ENCODE results near the gene TREH. TPM values are rescaled to one million over a fixed set of nuclear protein-coding genes. Genes with fewer than 3 reads are reported as not detected.

TREH gene
- polyA plus RNA-seq, 3 donors: not detected

GRCh38 chr11:118666371-118666770, 13.1 kb downstream of the TREH start:
- no peaks in the 10 kb centered on the region for H4K20me1 ChIP-seq (ENCODE audit: insufficient read depth, low read length)
- no peak for TF ChIP-seq CTCF (IDR thresholded peaks at IDR 0.05)
- no peaks in the 10 kb centered on the region for H3K4me1 ChIP-seq (ENCODE audit: control insufficient read depth in 1 of 2, insufficient read depth in 2 of 2, low read length in 2 of 2)
- no peak overlapping the region for H2AFZ ChIP-seq (ENCODE audit: insufficient read depth, low read depth, low read length, poor library complexity, severe bottlenecking)
- Mint-ChIP-seq H3K4me1 (no peaks in the 10 kb centered on the region), H3K27ac (no peak overlapping the region), H3K36me3 (no peaks in the 10 kb centered on the region), H3K4me3 (no peak overlapping the region), H3K9me3 (peaks cover 0 to 4% (median 0%) of the 10 kb centered on the region in 7 donors), H3K27me3 (ENCODE audit: low read depth in 3 of 3) (peaks cover 4 to 18% (median 5%) of the 10 kb centered on the region in 3 donors)
- 95% methylated on average over 2 of the region's 5 CpGs for WGBS (ENCODE audit: insufficient coverage)
- no peak overlapping the region for H3K27ac ChIP-seq (ENCODE audit: low read depth in 1 of 2, low read length in 2 of 2)
- no peak overlapping the region for H3K4me2 ChIP-seq (replicated peaks; ENCODE audit: extremely low read depth, low read length, poor library complexity, severe bottlenecking)
- no peaks in the 10 kb centered on the region for H3K79me2 ChIP-seq (ENCODE audit: insufficient read depth, low read length)
- H3K4me3 ChIP-seq (replicated peaks in 1 of 3; ENCODE audit: low read depth in 2 of 3, low read length in 3 of 3): no peak overlapping the region
- intact Hi-C loops (cut with micrococcal nuclease): no loop called here
- H3K36me3 ChIP-seq (replicated peaks in 1 of 2; ENCODE audit: control insufficient read depth in 1 of 2, insufficient read depth in 2 of 2, low read length in 2 of 2): no peaks in the 10 kb centered on the region
- no peaks in the 10 kb centered on the region for H3K27me3 ChIP-seq (ENCODE audit: control insufficient read depth in 2 of 2, insufficient read depth in 2 of 2, low read length in 2 of 2)
- H3K9me3 ChIP-seq (replicated peaks in 1 of 2; ENCODE audit: control insufficient read depth in 1 of 2, insufficient read depth in 1 of 2, low read length in 2 of 2): no peaks in the 10 kb centered on the region
- H3K9ac ChIP-seq (ENCODE audit: insufficient read depth, low read length, poor library complexity, severe bottlenecking): no peak overlapping the region
- DNase-seq: no peak

- Histone ChIP-seq H3K4me3 (replicated peaks in 1 of 3; ENCODE audit: low read depth in 2 of 3, low read length in 3 of 3) (no peak overlapping the region), H3K9ac (ENCODE audit: insufficient read depth, low read length, poor library complexity, severe bottlenecking) (no peak overlapping the region), H4K20me1 (ENCODE audit: insufficient read depth, low read length) (no peaks in the 10 kb centered on the region), H3K36me3 (replicated peaks in 1 of 2; ENCODE audit: control insufficient read depth in 1 of 2, insufficient read depth in 2 of 2, low read length in 2 of 2) (no peaks in the 10 kb centered on the region), H3K4me1 (ENCODE audit: control insufficient read depth in 1 of 2, insufficient read depth in 2 of 2, low read length in 2 of 2) (peaks cover 3 to 8% of the 10 kb centered on the region in 2 donors), H3K9me3 (replicated peaks in 1 of 2; ENCODE audit: control insufficient read depth in 1 of 2, insufficient read depth in 1 of 2, low read length in 2 of 2) (no peaks in the 10 kb centered on the region), H3K79me2 (ENCODE audit: insufficient read depth, low read length) (no peaks in the 10 kb centered on the region), H3K27ac (ENCODE audit: low read depth in 1 of 2, low read length in 2 of 2) (no peak overlapping the region), H2AFZ (ENCODE audit: insufficient read depth, low read depth, low read length, poor library complexity, severe bottlenecking) (no peak overlapping the region), H3K27me3 (ENCODE audit: control insufficient read depth in 2 of 2, insufficient read depth in 2 of 2, low read length in 2 of 2) (no peaks in the 10 kb centered on the region), H3K4me2 (replicated peaks; ENCODE audit: extremely low read depth, low read length, poor library complexity, severe bottlenecking) (no peak overlapping the region)
- Mint-ChIP-seq H3K27ac (no peak overlapping the region), H3K4me1 (peaks cover 6% of the 10 kb centered on the region), H3K27me3 (ENCODE audit: low read depth in 3 of 3) (peaks cover 6 to 17% (median 14%) of the 10 kb centered on the region in 3 donors), H3K9me3 (peaks cover 0 to 4% (median 0%) of the 10 kb centered on the region in 7 donors), H3K36me3 (no peaks in the 10 kb centered on the region), H3K4me3 (no peak overlapping the region)
- DNase-seq: no peak
- intact Hi-C loops (cut with micrococcal nuclease): no loop called here
- TF ChIP-seq CTCF (IDR thresholded peaks at IDR 0.05): no peak
- 58% methylated on average over 2 of the region's 3 CpGs for WGBS (ENCODE audit: insufficient coverage)
Measured at GRCh38 chr11:118663902-118664301, 15.5 kb downstream of the TREH start.

All from CD14-positive monocyte (primary cell).